Endothelial cell of umbilical vein (primary cell): ENCODE results near the gene CTSZ. TPM values are rescaled to one million over a fixed set of nuclear protein-coding genes. Genes with fewer than 3 reads are reported as not detected.

ENCODE experiments used
- BruUV-seq: library from RNA; stranded (reverse); fragments of 400-500 nt; replicated peaks from 2 replicates; lab custom pipeline; 2021; lab: Mats Ljungman, UMichigan
- CTCF ChIA-PET: fragments of 300-600, 350-600 bp; sonication (Branson Sonifier 250); formaldehyde crosslinking; loops from one replicate; lab custom pipeline; 2021; ENCODE audit warnings: antibody characterized with exemption, inconsistent platforms; lab: Charles Lee
- POLR2A ChIA-PET: fragments of 300-600, 350-600 bp; sonication (Branson Sonifier 250); formaldehyde crosslinking; loops from one replicate; lab custom pipeline; 2021; ENCODE audit warnings: antibody characterized with exemption, inconsistent platforms; lab: Charles Lee
- DNase-seq: peaks from one replicate; pipeline ENCODE4 v3.0.0-alpha.2; 2011; ENCODE audit warnings: low read depth, low spot score
- FAIRE-seq: peaks from 2 replicates; lab custom pipeline; 2011; peaks lifted over from hg19 to GRCh38; lab: Jason Lieb, UNC
- H2AFZ ChIP-seq: 2 replicates; pipeline ENCODE4 v1.6.0; 2012; ENCODE audit warnings: low read depth, low read length, control low read depth, inconsistent platforms
- H3K27ac ChIP-seq: 2 replicates; pipeline ENCODE4 v1.5.1; 2011; ENCODE audit warnings: low read depth, mild to moderate bottlenecking, control low read depth, low read length, moderate library complexity; ENCODE audit not compliant: insufficient read depth
- H3K27me3 ChIP-seq, 2 experiments: 2 replicates each; pipeline versions ENCODE4 v1.6.0 to v1.6.1; 2011; ENCODE audit warnings: low read length in 2 of 2, mixed read lengths in 1 of 2; ENCODE audit not compliant: control insufficient read depth in 2 of 2, insufficient read depth in 2 of 2
- H3K36me3 ChIP-seq, 2 experiments: 2 replicates in 1 of 2; 3 replicates in 1 of 2; pipeline ENCODE4 v1.5.1; 2011; ENCODE audit warnings: low read length in 2 of 2, mild to moderate bottlenecking in 1 of 2, moderate library complexity in 1 of 2; ENCODE audit not compliant: control insufficient read depth in 2 of 2, insufficient read depth in 2 of 2; ENCODE audit errors: extremely low read depth in 1 of 2
- H3K4me1 ChIP-seq: 3 replicates; pipeline ENCODE4 v1.5.1; 2011; ENCODE audit warnings: mild to moderate bottlenecking, low read length; ENCODE audit not compliant: control insufficient read depth, insufficient read depth; ENCODE audit errors: extremely low read depth
- H3K4me2 ChIP-seq: 2 replicates; pipeline ENCODE4 v1.6.1; 2011; ENCODE audit warnings: low read length, control low read depth, mixed read lengths; ENCODE audit not compliant: insufficient read depth
- H3K4me3 ChIP-seq, 3 experiments: fragments of 200-600 bp in 1 of 3; sonication (generic), shearing (Covaris generic) in 1 of 3; replicated peaks in 1 of 3; 2 replicates each; pipeline ENCODE4 v1.5.1; 2011 to 2016; ENCODE audit warnings: control low read depth in 3 of 3, low read length in 3 of 3, mild to moderate bottlenecking in 2 of 3, inconsistent platforms in 1 of 3, low read depth in 1 of 3, moderate library complexity in 1 of 3; ENCODE audit not compliant: insufficient read depth in 1 of 3
- H3K79me2 ChIP-seq: 2 replicates; pipeline ENCODE4 v1.6.0; 2012; ENCODE audit warnings: low read length, inconsistent platforms; ENCODE audit not compliant: control insufficient read depth, insufficient read depth
- H3K9ac ChIP-seq: replicated peaks from 2 replicates; pipeline ENCODE3; 2011; ENCODE audit warnings: low read length, control low read depth; ENCODE audit not compliant: insufficient read depth; ENCODE audit errors: extremely low read depth
- H3K9me1 ChIP-seq: replicated peaks from 3 replicates; pipeline ENCODE4 v1.6.0; 2011; ENCODE audit warnings: mild to moderate bottlenecking, low read length; ENCODE audit not compliant: control insufficient read depth, insufficient read depth; ENCODE audit errors: extremely low read depth
- H3K9me3 ChIP-seq: replicated peaks from 2 replicates; pipeline ENCODE4 v1.5.1; 2012; ENCODE audit warnings: low read length, inconsistent platforms; ENCODE audit not compliant: control insufficient read depth, insufficient read depth
- H4K20me1 ChIP-seq: replicated peaks from 2 replicates; pipeline ENCODE3; 2011; ENCODE audit warnings: mild to moderate bottlenecking, low read length; ENCODE audit not compliant: control insufficient read depth, insufficient read depth; ENCODE audit errors: extremely low read depth
- CTCF ChIP-seq, 2 donors: IDR thresholded peaks; 1 replicate in 1 of 2; 2 replicates in 1 of 2; pipeline ENCODE4 v1.5.1; 2011; ENCODE audit warnings: low read length in 2 of 2, mild to moderate bottlenecking in 2 of 2, moderate library complexity in 2 of 2, control low read depth in 1 of 2, inconsistent platforms in 1 of 2, low read depth in 1 of 2; ENCODE audit not compliant: insufficient read depth in 1 of 2; ENCODE audit errors: extremely low read depth in 1 of 2
- EZH2 ChIP-seq: IDR thresholded peaks from 2 replicates; pipeline ENCODE4 v1.6.1; 2012; ENCODE audit warnings: borderline replicate concordance, low read depth, mild to moderate bottlenecking, moderate library complexity, low read length, inconsistent platforms; ENCODE audit not compliant: severe bottlenecking
- FOS ChIP-seq: IDR thresholded peaks from 2 replicates; pipeline ENCODE4 v1.6.1; 2011; ENCODE audit warnings: mild to moderate bottlenecking, low read length, moderate library complexity, borderline replicate concordance; ENCODE audit not compliant: insufficient read depth
- GATA2 ChIP-seq: IDR thresholded peaks from 2 replicates; pipeline ENCODE4 v1.7.0; 2011; ENCODE audit warnings: low read depth, mild to moderate bottlenecking, moderate library complexity, mixed read lengths, low read length; ENCODE audit not compliant: insufficient read length, insufficient read depth
- JUN ChIP-seq: IDR thresholded peaks from 2 replicates; pipeline ENCODE4 v1.6.1; 2011; ENCODE audit warnings: borderline replicate concordance, low read depth; ENCODE audit not compliant: insufficient read length, insufficient read depth
- MAX ChIP-seq: IDR thresholded peaks from 2 replicates; pipeline ENCODE4 v1.6.1; 2011; ENCODE audit not compliant: insufficient read depth, insufficient read length
- MYC ChIP-seq: IDR thresholded peaks from one replicate; pipeline ENCODE4 v1.6.1; 2011; ENCODE audit warnings: mild to moderate bottlenecking, low read depth, low read length
- POLR2A ChIP-seq: IDR thresholded peaks from 2 replicates; pipeline ENCODE4 v1.6.1; 2012; ENCODE audit warnings: low read depth, mild to moderate bottlenecking, control low read depth, low read length
- POLR2AphosphoS5 ChIP-seq: IDR thresholded peaks from 2 replicates; pipeline ENCODE4 v1.6.1; 2012; ENCODE audit warnings: low read depth, mild to moderate bottlenecking, control low read depth, low read length, moderate library complexity; ENCODE audit not compliant: insufficient read depth
- dilution Hi-C: fragments of 300-500 bp; cut with MboI; formaldehyde crosslinking; loops from one replicate; pipeline ENCODE4 v1.15.0; 2019; ENCODE audit warnings: low sequenced_read_pairs; ENCODE audit not compliant: extremely low pct_ligation_motif_present
- intact Hi-C: fragments of 100-400 bp; cut with micrococcal nuclease; formaldehyde crosslinking; loops from one replicate; pipeline ENCODE4 v1.10.0; 2022
- polyA plus RNA-seq, 4 experiments: library from polyadenylated mRNA; depleted of rRNA in 3 of 4; stranded (reverse) in 3 of 4; unstranded in 1 of 4; fragments of >200 nt; gene quantifications; 2 replicates each; pipeline versions ENCODE4 v1.2.1 to v1.2.3, GENCODE V29; 2011 to 2012; ENCODE audit warnings: missing spikeins in 1 of 4
- total RNA-seq: library from RNA; stranded (reverse); gene quantifications from 2 replicates; pipeline ENCODE4 v1.2.3, GENCODE V29; 2021

CTSZ gene
- total and polyA plus RNA-seq, 2 donors (not counting 3 experiments of a cell fraction or from before 2014, with no cell fraction given) = 304 to 387 TPM

- POLR2A ChIA-PET = no interaction called here
- DNase-seq (no peak), FAIRE-seq (no peak)
- H2AFZ ChIP-seq = no peak overlapping the region
- H3K27ac ChIP-seq = no peak overlapping the region
- peaks cover 57% of the 10 kb centered on the region for H3K79me2 ChIP-seq
- no peak for TF ChIP-seq JUN
- no peak for TF ChIP-seq MYC
- no peak for TF ChIP-seq POLR2AphosphoS5
- TF ChIP-seq POLR2A = no peak
- H3K4me2 ChIP-seq = no peak overlapping the region
- no peaks in the 10 kb centered on the region for H3K27me3 ChIP-seq
- no peak overlapping the region for H3K9ac ChIP-seq
- BruUV-seq = no TSS peak
- CTCF ChIA-PET = interaction anchor here (0.8 kb wide), 1 partner anchor 12 kb away, joined by 3 read pairs; no protein-coding TSS in a partner anchor
- H3K9me1 ChIP-seq = no peaks in the 10 kb centered on the region
- peaks cover 23% of the 10 kb centered on the region for H3K4me1 ChIP-seq
- no peaks in the 10 kb centered on the region for H4K20me1 ChIP-seq
- intact Hi-C loops (no loop called here), dilution Hi-C loops (no loop called here)
- peaks cover 18 to 22% of the 10 kb centered on the region in 2 experiments for H3K36me3 ChIP-seq
- no peaks in the 10 kb centered on the region for H3K9me3 ChIP-seq
- H3K4me3 ChIP-seq = no peak overlapping the region
Observed at GRCh38 chr20:59025086-59025485, 18.0 kb upstream of the CTSZ start.

- Histone ChIP-seq H3K9me1 (no peaks in the 10 kb centered on the region), H3K9ac (no peak overlapping the region), H3K4me1 (peaks cover 13% of the 10 kb centered on the region), H3K27ac (no peak overlapping the region), H3K79me2 (peaks cover 48% of the 10 kb centered on the region), H2AFZ (no peak overlapping the region), H3K4me2 (no peak overlapping the region), H4K20me1 (no peaks in the 10 kb centered on the region), H3K27me3 (no peaks in the 10 kb centered on the region), H3K36me3 (peaks cover 15 to 18% of the 10 kb centered on the region in 2 experiments), H3K9me3 (no peaks in the 10 kb centered on the region), H3K4me3 (no peak overlapping the region)
- no peak for DNase-seq
- POLR2A ChIA-PET = no interaction called here
- TF ChIP-seq CTCF (IDR thresholded peaks at IDR 0.05; ENCODE audit: extremely low read depth in 1 of 2, insufficient read depth in 1 of 2, low read depth in 1 of 2, low read length in 2 of 2) = no peak
- no peak for TF ChIP-seq POLR2AphosphoS5
- TF ChIP-seq JUN = no peak
- no peak for TF ChIP-seq MAX
- TF ChIP-seq MYC = no peak
- TF ChIP-seq GATA2 = no peak
- TF ChIP-seq POLR2A = no peak
- TF ChIP-seq FOS = no peak
- no peak for TF ChIP-seq EZH2
- CTCF ChIA-PET = interaction anchor here (1.8 kb wide), 1 partner anchor 8 kb away, joined by 7 read pairs; the partner anchor contains the start of gene ATP5F1E
- no peak for FAIRE-seq
- intact Hi-C loops (no loop called here), dilution Hi-C loops (no loop called here)
- no TSS peak for BruUV-seq
Observed at GRCh38 chr20:59024111-59024530, 17.1 kb upstream of the CTSZ start.
